HL-60 (cell line): ENCODE data around the gene BRCA2.

Experiments
- DNase-seq, 2 experiments: peaks; one replicate each; pipeline ENCODE4 v3.0.0-alpha.2; 2010 to 2020; ENCODE audit warnings: low read depth in 1 of 2, low spot score in 1 of 2
- H3K27ac ChIP-seq: fragments of 250-450 bp; sonication (Bioruptor Pico); replicated peaks from 2 replicates; pipeline ENCODE4 v1.5.1; 2020; ENCODE audit warnings: mild to moderate bottlenecking, moderate library complexity
- H3K27me3 ChIP-seq: fragments of 250-450 bp; sonication (Bioruptor Pico); 2 replicates; pipeline ENCODE4 v1.5.1; 2021; ENCODE audit warnings: mild to moderate bottlenecking, moderate library complexity; ENCODE audit not compliant: insufficient read depth, poor library complexity, severe bottlenecking
- H3K4me3 ChIP-seq: replicated peaks from 2 replicates; pipeline ENCODE4 v1.5.1; 2011; ENCODE audit warnings: mild to moderate bottlenecking, control low read depth, low read length; ENCODE audit not compliant: insufficient read depth
- CTCF ChIP-seq: IDR thresholded peaks from one replicate; pipeline ENCODE4 v1.5.1; 2011; ENCODE audit warnings: low read length, control low read depth, inconsistent platforms; ENCODE audit not compliant: insufficient read depth
- GABPA ChIP-seq: IDR thresholded peaks from 2 replicates; pipeline ENCODE4 v1.6.1; 2012; ENCODE audit warnings: low read depth
- POLR2AphosphoS5 ChIP-seq: IDR thresholded peaks from 2 replicates; pipeline ENCODE4 v1.6.1; 2012; ENCODE audit warnings: low read depth
- REST ChIP-seq: IDR thresholded peaks from 2 replicates; pipeline ENCODE4 v1.6.1; 2012; ENCODE audit warnings: low read depth; ENCODE audit not compliant: insufficient replicate concordance
- SPI1 ChIP-seq: IDR thresholded peaks from 2 replicates; pipeline ENCODE4 v1.6.1; 2012; ENCODE audit warnings: low read depth, mild to moderate bottlenecking, borderline replicate concordance

The BRCA2 gene

GRCh38 chr13:32443111-32443510 lies 127.8 kb downstream of the BRCA2 start:
- TF ChIP-seq CTCF (peak; percentile 9), POLR2AphosphoS5 (no peak)
- Histone ChIP-seq H3K4me3 (no peak overlapping the region), H3K27ac (no peak overlapping the region), H3K27me3 (no peaks in the 10 kb centered on the region)
- DNase-seq: peak in 1 of 2 experiments; percentile 60

GRCh38 chr13:32445461-32445860 lies 130.2 kb downstream of the BRCA2 start:
- no peak overlapping the region for H3K4me3 ChIP-seq
- H3K27ac ChIP-seq: no peak overlapping the region
- no peaks in the 10 kb centered on the region for H3K27me3 ChIP-seq
- TF ChIP-seq SPI1 (no peak), CTCF (no peak), REST (no peak)
- DNase-seq: no peak

GRCh38 chr13:32446220-32446619 lies 130.9 kb downstream of the BRCA2 start:
- DNase-seq: no peak
- TF ChIP-seq GABPA: no peak
- Histone ChIP-seq H3K27me3 (no peaks in the 10 kb centered on the region), H3K4me3 (no peak overlapping the region), H3K27ac (peak overlapping the region; percentile 23)

GRCh38 chr13:32446773-32447465 lies 131.6 kb downstream of the BRCA2 start:
- Histone ChIP-seq H3K27ac (peak overlapping the region; percentile 23), H3K4me3 (no peak overlapping the region), H3K27me3 (no peaks in the 10 kb centered on the region)
- TF ChIP-seq POLR2AphosphoS5: no peak
- TF ChIP-seq CTCF: no peak
- TF ChIP-seq REST: no peak
- TF ChIP-seq SPI1: peak; percentile 56; the same call in 1 of the 2 replicates
- DNase-seq: peak in 1 of 2 experiments; percentile 56
